ENCODE measurements around the gene DNAJC24. TPM values are rescaled to one million over a fixed set of nuclear protein-coding genes. Genes with fewer than 3 reads are reported as not detected.

DNAJC24 gene
- total and polyA plus RNA-seq, 8 donors, result 2.7 to 30.7 (median 6.3) TPM

GRCh38 chr11:31417357-31417756, 47.7 kb downstream of the DNAJC24 start:
- H3K27me3 ChIP-seq, result no peaks in the 10 kb centered on the region
- no peaks in the 10 kb centered on the region for H3K4me1 ChIP-seq
- TF ChIP-seq POLR2AphosphoS5 (IDR thresholded peaks at IDR 0.05) (no peak), EP300 (IDR thresholded peaks at IDR 0.05) (no peak), POLR2A (IDR thresholded peaks at IDR 0.05) (no peak), CTCF (IDR thresholded peaks at IDR 0.05) (no peak)
- H3K9me3 ChIP-seq, result no peaks in the 10 kb centered on the region
- H3K27ac ChIP-seq, result no peak overlapping the region
- WGBS, 5 donors, result 89 to 100% (median 94%) methylated on average over 1 of the region's 1 CpG
- H3K36me3 ChIP-seq, result peaks cover 0 to 11% (median 0%) of the 10 kb centered on the region in 4 donors
- no peak overlapping the region for H3K4me3 ChIP-seq
- intact Hi-C loops (cut with DNase I; ENCODE audit: low total_unique reads), result no loop called here
- no peak for DNase-seq

GRCh38 chr11:31417816-31418215, 48.2 kb downstream of the DNAJC24 start:
- intact Hi-C loops (cut with DNase I; ENCODE audit: low total_unique reads), result no loop called here
- WGBS, 5 donors, result 91 to 97% (median 95%) methylated on average over 2 of the region's 2 CpGs
- peaks cover 0 to 11% (median 0%) of the 10 kb centered on the region in 4 donors for H3K36me3 ChIP-seq
- no peak overlapping the region for H3K27ac ChIP-seq
- H3K4me1 ChIP-seq, result no peaks in the 10 kb centered on the region
- H3K9me3 ChIP-seq, result no peaks in the 10 kb centered on the region
- H3K4me3 ChIP-seq, result no peak overlapping the region
- no peak for TF ChIP-seq POLR2AphosphoS5 (IDR thresholded peaks at IDR 0.05)
- TF ChIP-seq CTCF (IDR thresholded peaks at IDR 0.05), result no peak
- no peak for TF ChIP-seq POLR2A (IDR thresholded peaks at IDR 0.05)
- no peak for TF ChIP-seq EP300 (IDR thresholded peaks at IDR 0.05)
- DNase-seq, result no peak
- no peaks in the 10 kb centered on the region for H3K27me3 ChIP-seq

GRCh38 chr11:31419138-31419537, 49.5 kb downstream of the DNAJC24 start:
- WGBS, 5 donors, result 86 to 96% (median 93%) methylated on average over 3 of the region's 3 CpGs
- no peak for TF ChIP-seq EP300 (IDR thresholded peaks at IDR 0.05)
- no peak for TF ChIP-seq POLR2A (IDR thresholded peaks at IDR 0.05)
- no peak for TF ChIP-seq POLR2AphosphoS5 (IDR thresholded peaks at IDR 0.05)
- TF ChIP-seq CTCF (IDR thresholded peaks at IDR 0.05), result no peak

GRCh38 chr11:31419669-31420068, 50.0 kb downstream of the DNAJC24 start:
- Histone ChIP-seq H3K27ac (no peak overlapping the region), H3K27me3 (no peaks in the 10 kb centered on the region), H3K4me3 (no peak overlapping the region), H3K36me3 (peaks cover 0 to 7% (median 0%) of the 10 kb centered on the region in 4 donors), H3K4me1 (no peaks in the 10 kb centered on the region), H3K9me3 (no peaks in the 10 kb centered on the region)
- TF ChIP-seq POLR2AphosphoS5 (IDR thresholded peaks at IDR 0.05) (no peak), CTCF (IDR thresholded peaks at IDR 0.05) (no peak), EP300 (IDR thresholded peaks at IDR 0.05) (no peak), POLR2A (IDR thresholded peaks at IDR 0.05) (no peak)
- no peak for DNase-seq
- WGBS, 5 donors, result 61 to 77% (median 64%) methylated on average over 1 of the region's 1 CpG
- intact Hi-C loops (cut with DNase I; ENCODE audit: low total_unique reads), result no loop called here

More at GRCh38 chr11:31419138-31419537, 49.5 kb downstream of the DNAJC24 start:
- intact Hi-C loops (cut with DNase I; ENCODE audit: low total_unique reads), result no loop called here
- Histone ChIP-seq H3K4me3 (no peak overlapping the region), H3K27me3 (no peaks in the 10 kb centered on the region), H3K36me3 (peaks cover 0 to 11% (median 0%) of the 10 kb centered on the region in 4 donors), H3K4me1 (no peaks in the 10 kb centered on the region), H3K27ac (no peak overlapping the region), H3K9me3 (no peaks in the 10 kb centered on the region)
- DNase-seq, result no peak
